Adrenal gland (tissue), 12 donors: ENCODE data around the gene BRD1. TPM values are rescaled to one million over a fixed set of nuclear protein-coding genes. Genes with fewer than 3 reads are reported as not detected.

ENCODE experiments used
- DNase-seq, 7 donors: peaks; one replicate each; pipeline ENCODE4 v3.0.0-alpha.2; 2019 to 2020
- H3K27ac ChIP-seq, 5 donors: fragments of 200-600 bp; sonication (generic) in 4 of 5; 1 replicate in 3 of 5; 2 replicates in 2 of 5; pipeline versions ENCODE4 v1.5.1 to v1.8.0; 2016 to 2020; ENCODE audit warnings: mild to moderate bottlenecking in 1 of 5
- H3K27me3 ChIP-seq: fragments of 200-600 bp; 2 replicates; pipeline ENCODE4 v1.8.0; 2021
- H3K36me3 ChIP-seq, 2 donors: fragments of 200-600 bp; replicated peaks in 1 of 2; 1 replicate in 1 of 2; 2 replicates in 1 of 2; pipeline versions ENCODE4 v1.5.1 to v1.8.0; 2018 to 2022
- H3K4me1 ChIP-seq, 2 donors: fragments of 200-600 bp; replicated peaks in 1 of 2; 1 replicate in 1 of 2; 2 replicates in 1 of 2; pipeline versions ENCODE4 v1.5.1 to v1.8.0; 2018 to 2021
- H3K4me3 ChIP-seq, 4 donors: fragments of 200-600 bp; sonication (generic) in 3 of 4; one replicate each; pipeline ENCODE4 v1.5.1; 2016 to 2018
- H3K9me3 ChIP-seq, 3 donors: fragments of 200-600 bp; sonication (generic) in 1 of 3; replicated peaks in 1 of 3; 1 replicate in 2 of 3; 2 replicates in 1 of 3; pipeline versions ENCODE4 v1.5.1 to v1.8.0; 2016 to 2021
- POLR2A ChIP-seq, 2 donors: fragments of 450-650 bp; IDR thresholded peaks; one replicate each; pipeline ENCODE4 v1.6.1; 2017; ENCODE audit warnings: antibody characterized with exemption in 2 of 2, mild to moderate bottlenecking in 2 of 2, moderate library complexity in 1 of 2
- WGBS, 4 donors: extraction: QIAGEN DNeasy Blood & Tissue Kit in 2 of 4; methylation state at CpG; one replicate each; pipeline versions ENCODE4 v1.1.5 to v1.1.7; 2013 to 2017; 5-methylcytosine and 5-hydroxymethylcytosine counted together
- intact Hi-C, 2 donors: fragments of 100-400 bp; cut with DNase I; formaldehyde crosslinking; loops; one replicate each; pipeline versions ENCODE4 v1.14.1 to v1.15.0; 2022 to 2023
- polyA plus RNA-seq, 3 donors: library from polyadenylated mRNA; stranded (reverse); fragments of 200-250 nt in 2 of 3; fragments of 350-450 nt in 1 of 3; fragmentation: Illumina TruSeq in 1 of 3; extraction: RNeasy Lipid Tissue Mini Kit (QIAGEN cat#74804) in 1 of 3; gene quantifications; one replicate each; pipeline ENCODE4 v1.2.3, GENCODE V29; 2013 to 2014
- total RNA-seq, 9 donors: library from RNA; depleted of rRNA in 4 of 9; stranded (reverse); fragments of >200 nt in 4 of 9; fragments of 120-200 nt in 1 of 9; fragmentation: NEBNext Ultra II Directional in 1 of 9; extraction: Animal tissue kit (Norgen Biotek cat#: 25700) in 1 of 9; gene quantifications; one replicate each; pipeline versions ENCODE4 v1.1.0 to v1.2.4, GENCODE V29; 2013 to 2023
- TF ChIP-seq, protein P1 (sequence below), 6 experiments: fragments of 450-650 bp in 4 of 6; fragments of 200-600 bp in 2 of 6; sonication (generic) in 1 of 6; IDR thresholded peaks; 1 replicate in 5 of 6; 2 replicates in 1 of 6; pipeline versions ENCODE4 v1.5.1 to v1.8.0; 2016 to 2021; ENCODE audit warnings: antibody characterized with exemption in 6 of 6, mild to moderate bottlenecking in 2 of 6, moderate library complexity in 1 of 6
- donor health status: healthy with polysubstance abuse.
- donor health status: Bipolar disorder and iron deficiency.
- donor health status: DM: yes; HTN: yes; CAD: no.
- donor health status: DM: no; HTN: no; CAD: no.
- donor health status: DM: no; HTN: no; CAD: no.
- donor health status: DM: yes; HTN: yes; CAD: no.

Gene BRD1
- total and polyA plus RNA-seq, 12 donors, result 9.4 to 62.4 (median 26.6) TPM

DNA sequence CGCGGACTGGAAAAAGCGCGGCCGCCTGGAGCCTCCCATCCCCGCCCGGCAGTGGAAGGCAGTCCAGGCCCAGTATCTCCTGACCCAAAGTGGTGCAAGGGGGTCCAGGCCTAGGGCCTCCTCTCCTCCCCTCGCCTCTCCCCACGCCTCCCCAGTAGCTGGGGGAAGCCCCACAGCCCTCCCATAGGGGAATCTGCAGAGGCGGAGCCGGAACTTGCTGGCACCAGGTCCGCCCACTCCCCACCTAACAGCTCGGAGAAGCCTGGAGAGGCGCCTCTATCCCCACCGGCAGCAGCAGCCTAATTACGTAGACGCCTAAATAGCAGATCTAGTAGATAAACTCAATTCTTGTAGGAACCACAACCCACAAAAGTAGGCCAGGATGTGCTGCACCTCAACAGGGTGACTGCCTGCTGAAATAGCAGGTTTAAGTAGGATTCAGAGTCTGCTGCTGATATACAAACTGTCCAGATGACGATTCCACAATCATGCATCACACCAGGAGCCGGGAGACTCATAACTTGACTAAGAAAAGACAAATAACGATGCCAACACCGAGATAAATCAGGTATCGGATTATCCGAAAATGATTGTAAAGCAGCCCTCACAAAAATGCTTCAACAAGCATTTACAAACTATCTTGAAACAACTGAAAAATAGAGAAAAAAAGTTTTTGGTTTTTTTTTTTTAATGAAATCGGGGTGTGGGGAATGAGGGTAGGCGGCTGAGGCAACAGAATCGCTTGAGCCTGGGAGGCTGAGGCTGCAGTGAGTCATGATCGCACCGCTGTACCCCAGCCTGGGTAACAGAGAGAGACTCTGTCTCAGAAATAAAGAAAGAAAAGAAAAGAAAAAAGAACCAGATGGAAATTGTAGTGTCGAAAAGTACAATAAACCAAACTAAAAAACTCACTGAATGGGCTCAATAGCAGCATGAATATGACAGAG is 11.4 kb upstream of the BRD1 start:
- Histone ChIP-seq H3K9me3 (no peaks in the 10 kb centered on the region), H3K27me3 (peaks cover 11% of the 10 kb centered on the region), H3K27ac (no peak overlapping the region), H3K4me1 (no peaks in the 10 kb centered on the region), H3K36me3 (no peaks in the 10 kb centered on the region), H3K4me3 (no peak overlapping the region)
- intact Hi-C loops, result no loop called here
- TF ChIP-seq POLR2A (IDR thresholded peaks at IDR 0.05), result no peak
- TF ChIP-seq, protein P1, sequence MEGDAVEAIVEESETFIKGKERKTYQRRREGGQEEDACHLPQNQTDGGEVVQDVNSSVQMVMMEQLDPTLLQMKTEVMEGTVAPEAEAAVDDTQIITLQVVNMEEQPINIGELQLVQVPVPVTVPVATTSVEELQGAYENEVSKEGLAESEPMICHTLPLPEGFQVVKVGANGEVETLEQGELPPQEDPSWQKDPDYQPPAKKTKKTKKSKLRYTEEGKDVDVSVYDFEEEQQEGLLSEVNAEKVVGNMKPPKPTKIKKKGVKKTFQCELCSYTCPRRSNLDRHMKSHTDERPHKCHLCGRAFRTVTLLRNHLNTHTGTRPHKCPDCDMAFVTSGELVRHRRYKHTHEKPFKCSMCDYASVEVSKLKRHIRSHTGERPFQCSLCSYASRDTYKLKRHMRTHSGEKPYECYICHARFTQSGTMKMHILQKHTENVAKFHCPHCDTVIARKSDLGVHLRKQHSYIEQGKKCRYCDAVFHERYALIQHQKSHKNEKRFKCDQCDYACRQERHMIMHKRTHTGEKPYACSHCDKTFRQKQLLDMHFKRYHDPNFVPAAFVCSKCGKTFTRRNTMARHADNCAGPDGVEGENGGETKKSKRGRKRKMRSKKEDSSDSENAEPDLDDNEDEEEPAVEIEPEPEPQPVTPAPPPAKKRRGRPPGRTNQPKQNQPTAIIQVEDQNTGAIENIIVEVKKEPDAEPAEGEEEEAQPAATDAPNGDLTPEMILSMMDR (IDR thresholded peaks at IDR 0.05), result no peak
- 65 to 74% (median 71%) methylated on average over 28 to 29 of the region's 29 CpGs for WGBS, 4 donors
- no peak for DNase-seq

DNA sequence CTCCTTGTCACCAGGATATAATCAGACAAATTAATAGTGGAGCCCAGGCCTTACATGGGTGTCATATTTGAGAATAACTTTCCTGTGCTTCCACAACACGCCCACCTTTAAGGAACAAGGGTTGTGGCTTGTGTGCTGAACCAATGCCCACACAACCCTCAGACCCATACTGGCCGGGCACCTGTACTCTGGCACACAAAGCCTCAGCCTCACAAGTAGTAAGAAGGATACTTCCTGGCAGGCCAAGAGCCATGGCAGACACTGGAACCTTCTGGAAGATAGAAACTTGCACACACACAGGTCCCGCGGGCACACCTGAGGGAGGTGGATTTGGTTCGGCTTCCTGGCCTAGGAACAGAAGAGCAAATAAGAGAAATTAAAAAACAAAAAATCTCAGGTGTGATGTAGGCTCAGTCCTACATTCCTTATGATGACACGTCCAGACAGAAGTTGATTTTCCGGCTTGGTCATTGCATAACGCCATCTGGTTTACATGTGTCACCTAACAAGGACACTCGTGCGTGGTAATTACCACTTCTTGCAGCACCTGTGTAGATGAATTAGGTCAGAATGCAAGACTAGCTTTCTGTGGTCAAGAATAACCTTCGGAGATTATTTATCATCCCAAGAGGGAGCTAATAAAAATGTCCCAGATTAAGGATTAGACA is 5.8 kb upstream of the BRD1 start:
- Histone ChIP-seq H3K9me3 (no peaks in the 10 kb centered on the region), H3K36me3 (no peaks in the 10 kb centered on the region), H3K27ac (no peak overlapping the region), H3K4me3 (no peak overlapping the region), H3K4me1 (no peaks in the 10 kb centered on the region), H3K27me3 (peaks cover 11% of the 10 kb centered on the region)
- 83 to 90% (median 87%) methylated on average over 11 of the region's 11 CpGs for WGBS, 4 donors
- intact Hi-C loops, result no loop called here
- no peak for DNase-seq
- TF ChIP-seq, protein P1 (IDR thresholded peaks at IDR 0.05), result no peak
- TF ChIP-seq POLR2A (IDR thresholded peaks at IDR 0.05), result no peak

DNA sequence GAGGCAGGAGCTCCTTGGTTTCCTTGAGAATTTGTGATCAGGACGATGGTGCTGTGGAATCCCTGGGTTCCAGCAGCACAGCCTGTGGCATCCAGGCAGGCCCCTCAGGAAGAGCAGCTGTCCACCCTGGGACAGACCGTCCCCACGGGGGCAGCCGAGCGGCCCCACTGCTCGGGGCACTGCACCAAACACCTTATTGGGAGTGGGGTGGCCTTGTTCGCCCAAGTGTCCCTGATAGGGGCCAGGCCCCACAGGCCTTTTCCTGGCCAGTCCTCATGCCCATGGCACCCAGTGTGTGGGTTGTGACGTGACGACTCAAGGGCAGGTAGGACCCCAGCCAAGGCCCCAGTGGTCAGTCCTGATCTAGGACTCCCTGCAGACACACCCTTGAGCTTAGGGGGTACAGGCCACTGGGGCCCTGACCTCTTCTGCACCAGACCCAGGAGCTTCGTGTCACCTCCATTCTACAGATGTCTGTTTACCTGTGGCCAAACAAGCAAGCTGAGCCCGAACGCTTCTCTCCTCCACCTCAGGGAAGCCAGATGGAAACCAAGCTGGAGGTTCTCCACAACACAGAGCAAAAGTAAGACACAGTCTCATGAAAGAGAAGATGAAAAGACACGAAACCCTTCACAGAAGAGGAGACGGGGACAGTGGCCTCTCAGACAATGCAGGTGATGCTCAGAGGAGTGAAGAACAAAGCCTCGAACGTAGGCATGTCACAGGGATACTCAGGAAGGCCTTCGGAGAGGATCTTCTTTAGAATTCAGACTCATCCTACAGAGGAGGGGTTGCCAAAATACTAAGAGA is 1.6 kb upstream of the BRD1 start:
- H3K4me1 ChIP-seq, result peaks cover 19 to 22% of the 10 kb centered on the region in 2 donors
- H3K4me3 ChIP-seq, result no peak overlapping the region
- WGBS, 4 donors, result 92 to 98% (median 96%) methylated on average over 14 to 17 of the region's 17 CpGs
- no peaks in the 10 kb centered on the region for H3K36me3 ChIP-seq
- no peaks in the 10 kb centered on the region for H3K27me3 ChIP-seq
- no peak overlapping the region for H3K27ac ChIP-seq
- DNase-seq, result no peak
- intact Hi-C loops, result no loop called here
- no peak for TF ChIP-seq POLR2A (IDR thresholded peaks at IDR 0.05)
- TF ChIP-seq, protein P1 (IDR thresholded peaks at IDR 0.05), result no peak
- H3K9me3 ChIP-seq, result no peaks in the 10 kb centered on the region

DNA sequence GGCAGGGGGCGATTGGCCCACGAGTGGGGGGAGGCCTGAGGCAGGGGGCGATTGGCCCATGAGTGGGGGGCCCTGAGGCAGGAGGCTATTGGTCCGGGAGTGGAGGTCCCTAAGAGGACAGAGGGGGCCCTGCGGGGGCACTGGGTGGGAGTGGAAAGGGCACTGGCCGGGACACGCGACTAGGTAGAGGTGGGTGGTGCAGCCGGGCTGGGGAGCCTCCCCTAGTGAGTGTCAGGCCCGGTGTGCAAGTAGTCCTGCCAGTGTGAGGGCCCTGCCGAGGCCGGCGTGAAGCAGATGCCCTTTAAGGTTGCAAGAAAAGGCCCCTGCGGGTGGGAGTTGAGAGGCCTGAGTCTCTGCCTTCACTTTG is 909 bp upstream of the BRD1 start:
- intact Hi-C loops, result no loop called here
- Histone ChIP-seq H3K9me3 (no peaks in the 10 kb centered on the region), H3K27me3 (no peaks in the 10 kb centered on the region), H3K27ac (no peak overlapping the region), H3K4me1 (peaks cover 19 to 23% of the 10 kb centered on the region in 2 donors), H3K4me3 (no peak overlapping the region), H3K36me3 (peaks cover 0 to 5% of the 10 kb centered on the region in 2 donors)
- TF ChIP-seq, protein P1 (IDR thresholded peaks at IDR 0.05), result no peak
- no peak for TF ChIP-seq POLR2A (IDR thresholded peaks at IDR 0.05)
- DNase-seq, result no peak
- WGBS, 4 donors, result 91 to 98% (median 92%) methylated on average over 14 of the region's 14 CpGs
